Kidney capillary endothelial cell (primary cell): ENCODE data around the gene RETREG1.

Experiments used
- DNase-seq: peaks from one replicate; pipeline ENCODE4 v3.0.0-alpha.2; 2018; ENCODE audit warnings: low spot score

RETREG1 gene

DNA sequence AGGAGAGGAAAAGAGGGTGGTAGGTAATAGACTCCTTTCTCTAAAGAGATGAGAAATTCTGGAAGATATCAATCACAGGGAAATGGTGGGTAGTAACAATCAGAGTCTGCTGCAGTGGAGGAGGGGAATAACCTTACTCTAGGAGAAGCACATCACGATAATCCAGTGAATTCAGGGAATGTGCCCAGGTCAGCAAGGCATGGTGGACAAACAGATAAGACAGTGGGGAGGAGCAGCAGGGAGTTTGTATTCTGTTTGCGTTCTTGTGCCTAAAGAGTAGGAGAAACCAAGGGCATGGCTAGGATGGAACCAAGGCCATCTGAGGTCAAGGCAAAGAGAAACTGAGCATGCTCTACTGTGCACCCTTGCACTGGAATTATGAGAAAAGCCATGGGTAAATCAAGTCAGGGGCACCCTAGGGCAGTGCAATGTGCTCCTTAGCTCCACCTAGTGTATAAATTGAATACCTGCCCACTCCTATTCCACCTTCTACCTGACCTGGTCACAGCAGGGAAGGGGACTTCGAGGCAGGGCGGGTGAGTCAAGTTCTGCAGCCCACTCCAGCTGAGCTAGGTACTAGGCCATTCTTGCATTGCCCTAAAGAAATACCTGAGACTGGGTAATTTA, 31.6 kb downstream of the RETREG1 start:
- DNase-seq, result no peak

DNA sequence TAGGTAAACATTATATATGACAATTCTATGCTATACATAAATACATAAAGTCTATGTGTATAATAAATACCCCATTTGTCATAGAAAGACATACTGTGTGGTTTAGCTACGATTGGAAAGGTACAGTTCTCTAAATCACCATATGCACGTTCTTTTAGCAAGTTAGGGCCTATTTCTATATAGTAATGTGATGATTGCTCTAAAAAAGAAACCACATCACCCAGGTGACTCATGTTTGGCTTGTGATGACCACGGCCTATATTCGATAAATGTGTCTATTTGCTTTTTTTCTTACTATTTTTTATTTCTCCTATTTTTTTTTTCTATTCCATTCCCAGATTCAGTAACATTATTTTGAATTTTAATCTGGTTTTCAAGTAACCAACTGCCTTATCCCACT, 34.7 kb downstream of the RETREG1 start:
- no peak for DNase-seq

DNA sequence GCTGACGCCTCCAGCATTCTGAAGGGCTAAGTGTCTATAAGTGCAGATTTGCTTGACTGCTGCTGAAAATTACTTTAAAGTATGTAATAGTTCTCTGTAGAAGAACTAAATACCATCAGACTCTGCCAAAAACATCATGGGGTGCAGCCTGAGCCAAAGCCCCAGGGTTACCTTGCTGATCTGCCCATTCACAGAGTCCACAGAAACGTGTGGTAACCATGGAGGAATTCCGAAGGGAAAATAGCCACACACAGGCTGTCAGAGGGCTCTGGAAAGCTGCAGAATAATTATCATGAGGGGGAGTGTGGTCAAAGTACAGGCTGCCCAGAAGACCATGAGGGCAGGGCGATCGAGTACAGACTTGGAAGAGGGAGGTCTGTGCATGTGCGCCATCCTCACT, 36.4 kb downstream of the RETREG1 start:
- no peak for DNase-seq

DNA sequence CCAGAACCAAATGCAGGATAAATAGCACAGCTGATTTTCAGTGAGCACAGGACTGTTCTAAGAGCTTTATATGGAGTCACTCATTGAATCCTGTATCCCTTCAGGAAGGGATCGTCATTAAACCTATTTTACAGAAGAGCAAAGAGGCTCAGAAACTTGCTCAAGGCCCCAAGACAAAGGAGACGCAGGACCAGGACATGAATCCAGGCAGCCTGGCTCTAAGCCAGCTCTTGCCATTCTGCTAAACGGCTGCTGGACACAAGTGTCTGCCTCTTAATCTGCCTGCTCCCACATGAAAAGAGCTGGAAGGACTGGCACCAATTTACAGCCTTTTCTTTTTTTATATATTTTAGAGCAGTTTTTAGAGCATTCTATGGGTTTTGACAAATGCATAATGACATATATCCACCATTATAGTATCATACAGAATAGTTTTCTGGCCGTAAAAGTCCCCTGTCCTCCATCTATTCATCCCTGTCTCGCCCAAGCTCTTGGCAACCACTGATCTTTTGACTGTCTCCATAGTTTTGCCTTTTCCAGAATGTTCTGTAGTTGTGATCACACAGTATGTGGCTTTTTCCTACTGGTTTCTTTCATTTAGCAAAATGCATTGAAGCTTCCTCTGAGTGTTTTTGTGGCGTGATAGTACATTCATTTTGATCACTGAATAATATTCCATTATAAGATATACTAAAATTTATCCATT, 37.5 kb downstream of the RETREG1 start:
- DNase-seq, result no peak

DNA sequence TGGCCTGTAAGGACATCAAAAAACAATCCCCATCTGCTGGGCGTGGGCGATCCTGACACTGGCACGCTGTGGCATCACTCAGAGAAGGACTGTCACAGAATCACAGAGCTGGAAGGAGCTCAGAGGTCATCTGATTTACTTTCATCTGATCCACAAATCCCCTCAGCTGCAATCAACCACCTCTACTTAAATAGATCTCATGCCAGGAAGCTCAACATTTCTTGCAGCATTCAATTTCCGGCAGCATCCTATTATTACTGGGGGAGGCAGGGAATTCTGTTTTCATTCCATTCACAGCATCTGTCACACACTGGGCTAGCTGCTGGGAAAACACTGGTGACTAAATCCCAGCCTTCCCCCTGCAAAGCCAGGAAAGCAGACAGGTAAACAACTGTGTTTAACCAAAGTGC, 38.3 kb downstream of the RETREG1 start:
- no peak for DNase-seq

DNA sequence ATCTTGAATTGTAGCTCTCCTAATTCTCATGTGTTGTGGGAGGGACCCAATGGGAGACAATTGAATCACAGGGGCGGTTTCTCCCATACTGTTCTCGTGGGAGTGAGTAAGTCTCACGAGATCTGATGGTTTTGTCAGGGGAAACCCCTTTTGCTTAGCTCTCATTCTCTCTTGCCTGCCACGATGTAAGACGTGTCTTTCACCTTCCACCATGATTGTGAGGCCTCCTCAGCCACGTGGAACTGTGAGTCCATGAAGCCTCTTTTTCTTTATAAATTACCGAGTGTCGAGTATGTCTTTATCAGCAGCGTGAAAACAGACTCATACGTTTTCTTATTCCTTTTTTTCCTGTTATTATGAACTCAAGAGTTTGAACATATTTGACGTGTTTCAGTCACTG, 39.1 kb downstream of the RETREG1 start:
- DNase-seq, result no peak

DNA sequence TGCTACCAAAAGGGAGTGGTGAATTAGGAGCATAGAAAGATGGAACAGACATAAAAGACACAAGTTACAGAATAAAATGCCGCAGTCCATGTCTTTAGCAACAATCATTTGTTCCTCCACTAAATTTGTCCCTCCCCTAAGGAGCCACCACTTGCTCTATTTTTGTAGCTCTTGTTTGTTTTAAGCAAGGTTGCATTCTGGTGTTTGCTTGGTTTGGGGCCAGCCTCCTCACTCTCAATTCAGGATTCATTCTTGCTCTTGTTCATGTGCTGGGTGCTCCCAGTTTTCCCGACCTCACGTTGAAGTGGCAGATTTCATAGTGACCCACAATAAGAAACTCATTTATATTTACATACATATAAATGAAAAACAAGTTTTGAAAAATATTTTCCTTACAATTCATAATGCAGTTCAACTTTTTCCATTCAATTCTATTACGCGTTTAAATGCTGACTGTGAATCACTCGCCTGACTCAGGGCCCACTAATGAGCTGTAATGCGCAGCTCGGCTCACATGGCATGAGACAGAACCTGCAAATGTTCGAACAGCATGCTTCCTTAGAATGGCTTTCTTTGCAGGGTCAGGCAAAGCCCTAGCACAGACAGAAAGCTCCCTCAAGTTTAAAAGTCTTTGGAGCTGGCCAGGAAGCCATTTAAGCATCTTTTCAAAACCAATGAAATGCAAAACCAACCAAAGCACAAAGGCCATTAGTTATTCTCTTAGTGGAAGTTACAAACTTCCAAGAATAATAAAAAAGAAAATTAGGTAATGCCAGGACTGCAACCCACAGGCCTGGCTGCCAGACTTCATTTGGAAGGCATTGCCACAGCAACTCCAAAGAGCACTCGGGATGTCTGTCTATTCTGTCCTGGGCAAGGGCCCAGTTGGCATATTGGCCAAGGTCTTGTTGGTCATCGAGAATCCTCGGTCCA, 41.7 kb downstream of the RETREG1 start:
- DNase-seq, result no peak

DNA sequence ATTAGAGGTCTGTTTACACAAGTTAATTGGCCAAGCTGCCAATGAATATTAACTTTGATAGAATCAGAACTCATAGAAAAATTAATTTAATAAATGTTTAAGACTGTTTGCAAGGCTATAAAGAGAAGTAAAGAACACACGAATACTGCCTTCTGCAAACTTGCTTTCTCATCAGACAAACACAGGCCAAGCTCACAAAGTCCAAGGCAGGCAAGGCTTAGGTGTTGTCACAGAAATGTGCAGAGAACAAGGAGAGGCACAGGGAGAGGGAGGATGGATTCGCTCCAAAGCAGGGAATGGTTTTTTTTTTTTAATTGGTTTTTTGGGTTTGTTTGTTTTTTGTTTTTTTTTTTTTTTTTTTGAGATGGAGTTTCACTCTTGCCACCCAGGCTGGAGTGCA, 43.4 kb downstream of the RETREG1 start:
- no peak for DNase-seq

DNA sequence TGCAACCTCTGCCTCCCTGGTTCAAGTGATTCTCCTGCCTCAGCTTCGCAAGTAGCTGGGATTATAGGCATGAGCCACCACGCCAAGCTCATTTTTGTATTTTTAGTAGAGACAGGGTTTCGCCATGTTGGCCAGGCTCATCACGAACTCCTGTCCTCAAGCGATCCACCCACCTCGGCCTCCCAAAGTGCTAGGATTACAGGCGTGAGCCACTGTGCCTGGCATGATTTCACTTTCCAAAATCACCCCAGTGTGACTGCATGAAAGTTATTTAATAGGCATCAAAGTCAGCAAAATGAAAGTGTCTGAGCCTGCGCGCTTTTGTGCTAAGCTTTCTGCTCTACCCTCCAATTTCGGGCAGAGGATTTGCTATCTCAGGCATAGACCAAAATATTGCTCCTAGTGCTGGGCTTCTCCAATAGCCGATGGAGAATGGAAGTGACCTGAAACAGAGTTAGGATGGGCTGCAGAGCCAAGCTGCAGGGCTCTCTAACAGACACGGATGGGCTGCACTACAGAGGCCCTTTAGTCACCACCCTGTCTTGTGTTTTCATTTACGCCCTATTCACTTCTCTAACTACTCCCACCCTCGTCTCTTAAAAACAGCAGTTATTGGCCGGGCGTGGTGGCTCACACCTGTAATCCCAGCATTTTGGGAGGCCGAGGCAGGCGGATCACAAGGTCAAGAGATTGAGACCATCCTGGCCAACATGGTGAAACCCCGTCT, 44.3 kb downstream of the RETREG1 start:
- DNase-seq, result no peak

DNA sequence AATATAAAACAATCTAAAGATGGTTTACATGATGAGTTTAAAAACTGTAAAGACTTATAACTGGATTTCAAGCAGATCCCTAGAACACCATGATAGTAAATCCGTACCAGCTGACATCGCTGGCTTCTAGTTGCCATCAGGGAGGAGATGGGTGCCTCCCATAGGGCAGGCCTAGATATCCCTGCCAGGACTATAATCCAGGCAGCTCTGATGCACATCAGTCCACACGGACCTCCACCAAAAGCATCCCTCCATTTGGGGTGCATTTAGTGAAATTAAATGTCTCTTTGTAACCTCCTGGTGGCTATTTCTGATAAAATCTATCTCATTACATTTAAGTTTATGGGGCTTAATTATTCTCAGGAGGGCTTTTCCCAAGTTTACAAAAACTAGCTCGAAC, 45.8 kb downstream of the RETREG1 start:
- DNase-seq, result no peak

DNA sequence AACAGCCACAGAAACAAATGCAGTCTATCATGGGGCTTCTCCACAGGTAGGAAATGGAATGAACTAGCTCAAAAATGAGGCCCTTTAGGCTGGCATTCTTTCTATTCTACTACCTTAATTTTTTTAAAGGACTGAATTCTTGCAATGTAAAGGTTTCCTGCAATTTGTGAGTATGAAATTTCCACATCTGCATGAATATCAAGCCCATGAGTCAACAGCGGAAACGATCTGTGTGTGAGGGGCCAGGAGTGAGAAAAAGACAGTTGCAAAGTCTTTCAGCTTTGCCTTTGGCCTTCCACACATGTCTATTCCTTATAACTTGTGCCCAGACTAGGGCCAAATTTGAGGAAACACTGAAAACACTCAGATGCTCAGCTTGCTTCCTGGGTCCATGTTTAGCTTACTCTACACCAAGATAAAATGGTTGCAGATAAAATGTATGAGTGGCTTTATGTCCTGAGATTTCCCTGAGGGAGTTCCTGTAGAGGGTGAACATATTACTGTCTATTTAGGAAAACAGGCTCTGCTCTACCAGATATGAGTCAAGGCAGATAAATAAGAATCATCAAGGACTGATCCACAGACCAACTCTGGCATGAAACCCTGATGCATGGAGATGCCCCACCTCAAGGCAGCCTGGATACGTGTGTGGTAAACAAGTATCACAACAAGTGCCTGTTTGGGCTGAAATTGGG, 46.5 kb downstream of the RETREG1 start:
- DNase-seq, result no peak

DNA sequence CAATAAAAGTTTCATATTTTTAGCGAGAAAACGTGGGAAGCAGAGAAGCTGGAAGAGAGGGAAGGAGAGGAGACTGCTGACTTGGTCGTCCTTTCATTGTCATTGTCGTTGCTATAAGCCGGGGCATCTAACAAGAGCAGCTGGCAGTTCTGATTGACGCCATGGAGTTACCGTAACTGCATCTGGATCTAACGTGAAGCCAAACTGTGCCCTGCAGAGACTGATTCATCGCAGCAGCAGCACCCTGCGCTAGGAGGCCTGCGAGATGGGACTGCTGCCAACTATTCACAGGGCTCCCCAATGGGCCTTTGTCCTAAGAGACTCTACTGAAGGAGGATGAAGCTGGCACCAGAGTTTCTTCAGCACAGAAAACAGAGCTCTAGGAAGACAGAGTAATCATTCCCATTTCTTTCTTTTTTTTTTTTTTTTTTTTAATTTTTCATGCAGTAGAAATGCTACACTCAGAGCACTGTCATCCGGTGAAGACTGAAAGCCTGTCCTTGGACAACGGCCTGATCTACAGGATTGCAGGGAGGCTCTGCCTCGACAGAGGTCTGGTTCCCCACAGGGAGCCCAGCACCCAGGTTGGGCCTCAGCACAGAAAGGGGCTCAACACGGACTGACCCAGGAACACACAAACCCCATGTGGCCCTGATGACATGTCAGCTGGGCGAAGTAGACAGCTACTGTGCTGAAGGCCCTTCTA, 47.8 kb downstream of the RETREG1 start:
- DNase-seq, result no peak

DNA sequence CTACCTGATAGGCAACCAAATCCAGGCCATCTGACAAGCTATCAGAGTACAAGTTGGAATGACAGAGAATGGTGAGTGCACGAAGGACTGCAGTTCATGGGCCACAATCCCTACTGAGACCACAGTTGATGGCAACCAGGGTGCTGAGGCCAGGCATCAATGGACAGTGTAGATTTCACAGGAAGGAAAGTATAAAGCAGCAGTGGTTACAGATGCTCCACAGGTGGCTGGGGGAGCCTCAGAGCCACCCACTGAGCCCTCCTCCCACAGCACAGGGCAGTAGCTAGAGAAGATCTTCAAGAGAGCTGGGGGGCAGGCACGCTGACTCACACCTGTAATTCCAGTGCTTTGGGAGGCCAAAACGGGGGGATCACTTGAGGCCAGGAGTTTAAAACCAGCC, 49.4 kb downstream of the RETREG1 start:
- DNase-seq, result no peak

DNA sequence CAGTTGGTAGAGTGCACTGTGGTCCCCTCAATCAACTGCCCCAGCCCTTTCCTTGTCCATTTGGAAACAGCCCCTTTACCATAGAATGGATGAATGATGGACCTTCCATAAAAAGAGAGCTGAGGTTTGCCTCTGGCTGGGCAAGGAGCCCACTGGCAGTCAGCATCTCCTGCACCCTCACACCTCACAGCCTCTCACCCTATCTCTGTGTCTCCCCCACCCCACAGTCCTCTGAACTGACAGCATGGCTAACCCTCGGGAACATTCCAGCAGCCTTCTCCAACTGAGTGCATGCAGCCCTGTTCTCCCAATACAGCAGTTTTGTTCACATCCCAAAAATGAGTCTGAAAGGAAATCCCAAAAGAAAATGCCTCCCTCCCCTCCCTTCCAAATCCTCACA, 51.7 kb downstream of the RETREG1 start:
- DNase-seq, result no peak

DNA sequence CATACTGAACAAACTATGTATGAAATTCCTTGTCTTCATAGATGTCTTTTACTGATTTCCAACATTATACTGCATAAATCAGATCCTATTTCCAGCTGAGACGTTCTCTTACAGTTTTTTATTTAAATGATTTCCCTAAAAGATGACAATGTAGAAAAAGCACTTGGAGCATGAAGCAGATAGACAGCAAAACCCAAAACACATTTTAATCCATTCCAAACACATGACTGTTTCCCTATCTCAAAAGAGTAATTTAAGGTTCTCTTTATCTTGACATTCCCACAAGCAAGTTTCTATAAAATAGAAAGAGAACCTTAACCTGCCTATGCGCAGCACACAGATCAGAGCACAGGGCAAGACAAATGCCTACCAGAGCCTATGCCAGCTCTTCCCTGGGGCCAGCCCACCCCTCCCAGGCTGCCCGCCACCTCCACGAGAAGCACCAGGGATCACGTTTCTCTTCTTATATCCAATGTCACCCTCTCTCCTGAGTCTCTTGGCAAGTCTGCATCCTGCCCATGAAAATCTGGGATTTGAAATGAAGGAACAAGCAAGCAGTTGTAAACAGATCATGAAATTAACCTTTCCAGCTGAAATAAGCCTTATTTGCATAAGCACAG, 52.4 kb downstream of the RETREG1 start:
- no peak for DNase-seq

DNA sequence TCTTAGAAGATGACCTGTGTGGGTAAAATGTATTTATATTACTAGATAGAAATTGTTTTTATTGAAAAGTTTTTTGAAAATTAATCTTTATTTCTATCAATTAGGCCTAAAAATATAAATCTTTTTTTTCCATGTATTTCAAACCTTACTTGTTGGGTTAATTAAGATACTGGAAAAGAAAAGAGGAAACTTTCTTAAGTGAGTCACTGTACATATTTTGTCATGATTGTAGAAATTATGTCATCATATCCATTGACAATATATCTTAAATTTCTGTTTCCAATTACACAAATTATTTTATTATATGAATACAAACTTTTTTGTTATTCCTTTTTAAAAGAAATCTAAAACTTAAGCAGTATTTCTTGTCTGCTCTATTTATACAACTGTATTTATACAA, 53.1 kb downstream of the RETREG1 start:
- no peak for DNase-seq

DNA sequence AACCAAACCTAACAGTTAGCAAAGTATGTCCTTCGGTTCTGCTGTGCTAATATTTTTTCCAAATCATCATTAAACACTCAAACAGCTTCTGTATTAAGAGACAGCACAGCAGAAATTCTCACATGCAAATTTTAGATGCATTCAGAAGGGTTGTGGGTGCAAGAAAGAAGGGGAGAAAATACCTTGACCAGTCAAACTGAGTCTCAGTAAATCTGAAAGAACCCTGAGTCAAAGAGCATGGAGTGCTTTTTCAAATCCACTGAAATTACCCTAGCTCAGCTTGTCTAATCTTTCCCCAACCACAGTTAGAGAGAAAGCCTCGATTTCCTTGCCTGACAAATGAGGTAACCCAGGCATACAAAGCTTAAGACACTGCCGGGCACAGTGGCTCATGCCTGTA, 55.1 kb downstream of the RETREG1 start:
- no peak for DNase-seq

DNA sequence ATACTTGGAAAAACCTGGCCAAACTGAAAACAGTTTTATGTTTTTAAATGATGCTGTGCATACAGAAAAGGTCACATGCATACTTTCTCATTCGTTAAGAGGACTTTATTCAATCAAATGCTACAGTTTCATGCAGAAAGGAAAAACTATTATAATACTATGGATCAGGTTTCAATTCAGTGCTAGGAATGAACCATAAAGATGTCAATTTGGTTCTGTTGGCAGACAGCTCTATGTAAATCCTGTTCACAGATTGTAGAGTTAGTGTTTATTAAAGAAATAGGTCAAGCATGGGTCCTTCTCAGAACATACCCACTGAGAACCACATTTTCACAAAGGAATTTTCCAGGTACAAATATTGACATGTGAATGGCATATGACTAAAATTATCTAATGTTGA, 57.1 kb downstream of the RETREG1 start:
- DNase-seq, result no peak

DNA sequence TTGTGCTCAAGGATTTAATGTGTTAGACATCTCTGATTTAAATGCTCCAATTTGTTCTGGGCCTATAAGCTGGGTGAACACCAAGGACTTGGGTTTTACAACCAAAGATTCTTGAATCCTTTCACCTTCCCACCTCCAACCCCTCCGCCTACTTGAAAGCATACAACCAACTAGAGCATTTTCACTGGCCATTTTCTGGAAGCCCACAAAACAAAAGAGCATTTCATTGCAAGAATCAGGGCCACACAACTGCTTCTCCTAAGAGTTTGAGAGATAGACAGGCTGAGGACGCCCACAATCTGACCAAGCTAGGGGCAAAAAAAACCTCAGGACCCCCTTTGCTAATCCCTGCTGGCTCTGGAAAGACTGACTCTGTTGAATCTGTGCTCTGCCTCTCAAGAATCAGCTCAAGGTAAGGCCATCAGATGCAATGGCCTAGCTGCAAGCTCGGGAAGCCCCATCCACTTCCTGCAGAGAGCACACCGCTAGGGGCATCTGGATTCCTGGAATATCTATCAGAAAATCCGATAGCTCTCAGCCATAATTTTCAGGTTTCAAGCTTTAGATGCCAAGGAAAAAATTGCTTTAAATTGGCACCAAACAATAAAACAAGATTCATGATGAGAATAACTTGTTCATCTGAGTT, 57.7 kb downstream of the RETREG1 start:
- no peak for DNase-seq

DNA sequence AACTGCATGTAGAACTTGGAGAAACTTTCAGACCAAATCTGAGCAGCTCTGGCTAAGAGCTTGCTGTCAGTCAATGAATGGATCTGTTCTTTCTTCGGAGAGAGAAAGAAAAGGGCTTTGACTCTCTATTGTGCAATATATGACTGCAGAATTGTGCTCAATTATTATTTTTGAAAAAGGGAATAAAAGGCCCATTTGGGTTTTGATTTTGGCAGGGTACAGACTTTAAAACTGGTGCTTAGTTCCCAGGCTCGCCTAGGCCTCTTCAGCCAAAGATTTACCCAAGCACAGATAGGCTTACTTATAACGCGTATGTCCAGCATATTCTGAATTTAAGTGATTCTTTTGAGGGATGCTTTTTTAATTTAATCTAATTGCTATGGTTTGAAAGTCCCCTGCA, 59.3 kb downstream of the RETREG1 start:
- no peak for DNase-seq
